Ishikawa (cell line): ENCODE results near the gene LPAR1.

ENCODE experiments used
- CEBPB ChIP-seq: IDR thresholded peaks from 2 replicates; pipeline ENCODE4 v1.6.1; 2012
- CREB1 ChIP-seq: IDR thresholded peaks from 2 replicates; pipeline ENCODE4 v1.6.1; 2012; ENCODE audit warnings: low read depth
- EGR1 ChIP-seq: IDR thresholded peaks from 2 replicates; pipeline ENCODE4 v1.6.1; 2012
- EP300 ChIP-seq: IDR thresholded peaks from 2 replicates; pipeline ENCODE4 v1.6.1; 2012; ENCODE audit warnings: borderline replicate concordance
- FOXM1 ChIP-seq: IDR thresholded peaks from 2 replicates; pipeline ENCODE4 v1.6.1; 2012; ENCODE audit warnings: low read depth, borderline replicate concordance
- NFIC ChIP-seq: IDR thresholded peaks from 2 replicates; pipeline ENCODE4 v1.6.1; 2012
- RAD21 ChIP-seq: IDR thresholded peaks from 2 replicates; pipeline ENCODE4 v1.6.1; 2012; ENCODE audit warnings: low read depth
- TAF1 ChIP-seq: IDR thresholded peaks from 2 replicates; pipeline ENCODE4 v1.6.1; 2012; ENCODE audit warnings: low read depth, mild to moderate bottlenecking
- TCF12 ChIP-seq: IDR thresholded peaks from 2 replicates; pipeline ENCODE4 v1.6.1; 2012; ENCODE audit warnings: low read depth
- TEAD4 ChIP-seq: IDR thresholded peaks from 2 replicates; pipeline ENCODE4 v1.6.1; 2012
- YY1 ChIP-seq: IDR thresholded peaks from 2 replicates; pipeline ENCODE4 v1.6.1; 2012; ENCODE audit warnings: low read depth
- ZBTB7A ChIP-seq: IDR thresholded peaks from 2 replicates; pipeline ENCODE4 v1.6.1; 2012; ENCODE audit warnings: low read depth
- TF ChIP-seq, protein P1 (sequence below): IDR thresholded peaks from 2 replicates; pipeline ENCODE4 v1.6.1; 2012
- TF ChIP-seq, protein P2 (sequence below): IDR thresholded peaks from 2 replicates; pipeline ENCODE4 v1.6.1; 2012; ENCODE audit warnings: low read depth, mild to moderate bottlenecking
- TF ChIP-seq, protein P3 (sequence below): IDR thresholded peaks from 2 replicates; pipeline ENCODE4 v1.6.1; 2012

Gene LPAR1

DNA sequence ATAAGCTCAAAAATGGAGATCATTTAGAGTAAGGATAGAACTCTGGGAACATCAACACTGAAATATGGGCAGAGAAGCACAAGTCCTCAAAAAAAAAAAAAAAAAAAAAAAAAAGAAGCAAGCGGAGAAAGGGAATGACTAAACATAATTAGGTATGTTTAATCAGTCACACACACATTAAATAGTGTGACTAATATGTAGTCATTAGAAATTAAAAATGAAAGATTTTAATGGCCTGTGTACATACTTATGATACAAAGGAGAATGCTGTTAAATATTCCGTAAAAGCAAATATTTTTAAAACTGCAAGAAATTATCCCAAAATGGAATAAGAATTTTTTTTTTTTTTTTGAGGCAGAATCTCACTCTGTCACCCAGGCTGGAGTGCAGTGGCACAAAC lies 10.5 kb downstream of the LPAR1 start:
- TF ChIP-seq, protein P1, sequence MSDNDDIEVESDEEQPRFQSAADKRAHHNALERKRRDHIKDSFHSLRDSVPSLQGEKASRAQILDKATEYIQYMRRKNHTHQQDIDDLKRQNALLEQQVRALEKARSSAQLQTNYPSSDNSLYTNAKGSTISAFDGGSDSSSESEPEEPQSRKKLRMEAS, result no peak
- TF ChIP-seq, protein P2, sequence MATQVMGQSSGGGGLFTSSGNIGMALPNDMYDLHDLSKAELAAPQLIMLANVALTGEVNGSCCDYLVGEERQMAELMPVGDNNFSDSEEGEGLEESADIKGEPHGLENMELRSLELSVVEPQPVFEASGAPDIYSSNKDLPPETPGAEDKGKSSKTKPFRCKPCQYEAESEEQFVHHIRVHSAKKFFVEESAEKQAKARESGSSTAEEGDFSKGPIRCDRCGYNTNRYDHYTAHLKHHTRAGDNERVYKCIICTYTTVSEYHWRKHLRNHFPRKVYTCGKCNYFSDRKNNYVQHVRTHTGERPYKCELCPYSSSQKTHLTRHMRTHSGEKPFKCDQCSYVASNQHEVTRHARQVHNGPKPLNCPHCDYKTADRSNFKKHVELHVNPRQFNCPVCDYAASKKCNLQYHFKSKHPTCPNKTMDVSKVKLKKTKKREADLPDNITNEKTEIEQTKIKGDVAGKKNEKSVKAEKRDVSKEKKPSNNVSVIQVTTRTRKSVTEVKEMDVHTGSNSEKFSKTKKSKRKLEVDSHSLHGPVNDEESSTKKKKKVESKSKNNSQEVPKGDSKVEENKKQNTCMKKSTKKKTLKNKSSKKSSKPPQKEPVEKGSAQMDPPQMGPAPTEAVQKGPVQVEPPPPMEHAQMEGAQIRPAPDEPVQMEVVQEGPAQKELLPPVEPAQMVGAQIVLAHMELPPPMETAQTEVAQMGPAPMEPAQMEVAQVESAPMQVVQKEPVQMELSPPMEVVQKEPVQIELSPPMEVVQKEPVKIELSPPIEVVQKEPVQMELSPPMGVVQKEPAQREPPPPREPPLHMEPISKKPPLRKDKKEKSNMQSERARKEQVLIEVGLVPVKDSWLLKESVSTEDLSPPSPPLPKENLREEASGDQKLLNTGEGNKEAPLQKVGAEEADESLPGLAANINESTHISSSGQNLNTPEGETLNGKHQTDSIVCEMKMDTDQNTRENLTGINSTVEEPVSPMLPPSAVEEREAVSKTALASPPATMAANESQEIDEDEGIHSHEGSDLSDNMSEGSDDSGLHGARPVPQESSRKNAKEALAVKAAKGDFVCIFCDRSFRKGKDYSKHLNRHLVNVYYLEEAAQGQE, result no peak
- no peak for TF ChIP-seq TCF12

DNA sequence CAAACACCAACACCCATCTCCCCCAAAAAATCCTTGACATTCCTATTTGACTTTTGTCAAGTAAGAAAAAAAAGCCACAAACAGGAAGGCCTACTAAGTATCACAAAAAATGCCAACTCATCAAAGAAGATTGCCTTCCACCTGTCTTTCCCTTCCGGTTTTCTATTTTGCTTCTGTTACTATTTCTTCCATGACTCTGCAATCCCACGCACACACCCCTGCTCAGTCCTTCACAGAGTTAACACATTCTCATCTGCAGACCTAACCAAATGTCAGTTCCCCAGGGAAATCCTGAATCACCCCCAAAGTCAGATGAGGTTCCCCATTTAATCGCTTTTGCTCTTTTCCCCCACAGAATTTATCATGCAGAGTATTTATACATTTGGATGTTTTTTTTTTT lies 15.1 kb downstream of the LPAR1 start:
- no peak for TF ChIP-seq TAF1
- TF ChIP-seq CEBPB, result no peak
- no peak for TF ChIP-seq ZBTB7A
- no peak for TF ChIP-seq NFIC
- TF ChIP-seq, protein P2, result no peak
- TF ChIP-seq, protein P1, result no peak
- no peak for TF ChIP-seq CREB1
- TF ChIP-seq EGR1, result no peak
- no peak for TF ChIP-seq EP300
- TF ChIP-seq TEAD4, result no peak
- TF ChIP-seq, protein P3, sequence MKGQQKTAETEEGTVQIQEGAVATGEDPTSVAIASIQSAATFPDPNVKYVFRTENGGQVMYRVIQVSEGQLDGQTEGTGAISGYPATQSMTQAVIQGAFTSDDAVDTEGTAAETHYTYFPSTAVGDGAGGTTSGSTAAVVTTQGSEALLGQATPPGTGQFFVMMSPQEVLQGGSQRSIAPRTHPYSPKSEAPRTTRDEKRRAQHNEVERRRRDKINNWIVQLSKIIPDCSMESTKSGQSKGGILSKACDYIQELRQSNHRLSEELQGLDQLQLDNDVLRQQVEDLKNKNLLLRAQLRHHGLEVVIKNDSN, result no peak
- TF ChIP-seq TCF12, result no peak
- TF ChIP-seq RAD21, result no peak
- no peak for TF ChIP-seq FOXM1

DNA sequence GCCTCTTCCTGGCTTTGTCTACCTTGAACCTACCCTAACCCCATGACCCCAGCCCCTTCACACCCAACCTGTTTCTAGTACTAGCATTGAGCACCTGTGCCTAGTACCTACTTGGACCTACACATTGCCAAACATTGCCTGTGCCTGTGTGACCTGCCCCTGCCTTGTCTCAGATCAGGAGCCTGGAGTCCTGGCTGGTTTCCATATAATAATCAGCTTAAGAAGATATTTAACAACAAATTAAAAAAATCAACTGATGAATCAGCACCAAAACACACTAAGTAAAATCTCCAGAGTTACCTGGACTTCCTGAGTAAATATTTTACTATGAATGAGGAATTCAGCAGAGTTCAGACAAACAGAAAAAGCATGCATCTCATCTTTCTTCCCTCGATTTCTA lies 17.7 kb downstream of the LPAR1 start:
- no peak for TF ChIP-seq CREB1
- no peak for TF ChIP-seq TCF12
- TF ChIP-seq YY1, result no peak
- TF ChIP-seq TEAD4, result no peak
- TF ChIP-seq TAF1, result no peak
- TF ChIP-seq, protein P2, result no peak
- TF ChIP-seq, protein P1, result no peak
- TF ChIP-seq NFIC, result no peak
- TF ChIP-seq, protein P3, result no peak

DNA sequence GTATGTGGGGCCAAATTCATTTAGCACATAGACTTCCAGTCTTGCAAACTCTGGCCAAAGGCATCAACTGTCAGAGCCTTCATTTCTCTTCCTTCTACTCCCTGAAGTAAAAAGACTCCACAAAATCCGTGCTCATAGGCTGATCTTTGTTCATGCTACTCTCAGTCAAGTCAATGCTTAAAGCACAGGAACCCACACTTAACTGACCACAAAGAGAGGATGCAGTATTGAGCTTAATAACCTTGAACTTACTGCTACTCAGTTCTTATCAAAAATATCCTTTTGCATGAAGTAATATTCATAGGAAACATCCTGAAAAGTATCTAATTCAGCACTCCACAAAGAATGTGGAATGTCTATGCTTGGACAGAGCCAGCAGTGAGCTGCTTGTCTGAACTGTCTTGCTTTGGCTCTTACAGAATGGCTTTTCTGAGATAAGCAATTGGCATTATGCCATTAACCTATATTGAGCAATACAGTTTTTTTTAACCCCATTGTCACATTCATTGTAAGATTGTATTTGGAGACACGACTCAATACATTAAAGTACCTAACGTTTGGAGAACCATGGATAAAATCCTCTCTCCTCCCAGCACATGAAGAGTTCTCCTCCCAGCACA lies 21.7 kb downstream of the LPAR1 start:
- TF ChIP-seq CEBPB, result peak; percentile 44; the same call in 1 of the 2 replicates
- TF ChIP-seq NFIC, result no peak
- no peak for TF ChIP-seq FOXM1
- TF ChIP-seq ZBTB7A, result no peak
- TF ChIP-seq TEAD4, result no peak
- TF ChIP-seq TAF1, result no peak

DNA sequence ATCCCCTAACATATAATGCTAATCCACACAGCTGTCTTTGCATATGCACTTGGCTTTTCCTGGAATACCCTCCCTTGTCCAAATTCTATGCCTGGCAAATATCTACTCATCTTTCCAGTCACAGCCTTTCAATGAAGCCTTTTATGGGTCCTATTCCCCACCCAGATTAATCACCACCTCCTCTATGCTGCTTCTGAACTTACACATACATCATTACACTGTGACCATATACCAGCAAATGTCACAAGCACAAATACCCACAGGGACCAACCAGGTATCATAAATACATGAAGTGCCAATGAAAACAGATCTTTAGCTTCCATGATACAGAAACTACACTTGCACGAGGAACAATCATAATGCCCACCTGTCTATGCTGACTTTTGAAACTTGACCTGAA lies 22.3 kb downstream of the LPAR1 start:
- TF ChIP-seq RAD21 (no peak), TEAD4 (no peak), TCF12 (no peak), TAF1 (no peak), FOXM1 (no peak), EP300 (no peak), CREB1 (no peak)
- TF ChIP-seq, protein P3, result no peak
- TF ChIP-seq, protein P2, result no peak
